Suprapubic skin (tissue), 4 donors: ENCODE data around the gene MRPL27. TPM values are rescaled to one million over a fixed set of nuclear protein-coding genes. Genes with fewer than 3 reads are reported as not detected.

ENCODE experiments used
- DNase-seq, 2 donors: peaks; one replicate each; pipeline ENCODE4 v3.0.0-alpha.2; 2019; ENCODE audit warnings: low spot score in 2 of 2
- H3K27ac ChIP-seq: fragments of 200-600 bp; sonication (generic); one replicate; pipeline ENCODE4 v1.5.1; 2019
- H3K27me3 ChIP-seq: fragments of 200-600 bp; sonication (generic); one replicate; pipeline ENCODE4 v1.5.1; 2019
- H3K36me3 ChIP-seq: fragments of 200-600 bp; sonication (generic); one replicate; pipeline ENCODE4 v1.5.1; 2019
- H3K4me1 ChIP-seq: fragments of 200-600 bp; sonication (generic); one replicate; pipeline ENCODE4 v1.5.1; 2019
- H3K4me3 ChIP-seq: fragments of 200-600 bp; sonication (generic); one replicate; pipeline ENCODE4 v1.5.1; 2019; ENCODE audit warnings: mild to moderate bottlenecking
- H3K9me3 ChIP-seq: fragments of 200-600 bp; sonication (generic); one replicate; pipeline ENCODE4 v1.5.1; 2019
- CTCF ChIP-seq, 2 donors: fragments of 200-600 bp in 1 of 2; fragments of 450-650 bp in 1 of 2; sonication (generic) in 1 of 2; IDR thresholded peaks; one replicate each; pipeline ENCODE4 v1.5.1; 2016 to 2019; ENCODE audit warnings: antibody characterized with exemption in 2 of 2, mild to moderate bottlenecking in 1 of 2, moderate library complexity in 1 of 2
- EP300 ChIP-seq: sonication (generic); formaldehyde crosslinking; IDR thresholded peaks from one replicate; pipeline ENCODE4 v1.6.1; 2017; ENCODE audit warnings: antibody characterized with exemption
- POLR2A ChIP-seq, 2 donors: fragments of 450-650 bp; IDR thresholded peaks; one replicate each; pipeline ENCODE4 v1.6.1; 2017; ENCODE audit warnings: antibody characterized with exemption in 2 of 2, mild to moderate bottlenecking in 2 of 2, moderate library complexity in 2 of 2
- POLR2AphosphoS5 ChIP-seq, 3 donors: sonication (generic); formaldehyde crosslinking; IDR thresholded peaks; one replicate each; pipeline ENCODE4 v1.6.1; 2017; ENCODE audit warnings: antibody characterized with exemption in 3 of 3
- WGBS: methylation state at CpG from one replicate; pipeline ENCODE4 v1.1.5; 2018; 5-methylcytosine and 5-hydroxymethylcytosine counted together
- total RNA-seq, 4 donors: library from RNA; depleted of rRNA; stranded (reverse); fragments of >200 nt; gene quantifications; one replicate each; pipeline ENCODE4 v1.1.0, GENCODE V29; 2016

Gene MRPL27
- total RNA-seq, 4 donors from 2014 or later, result 60.3 to 87.7 (median 65.3) TPM

- H3K27me3 ChIP-seq, result no peaks in the 10 kb centered on the region
- peaks cover 6% of the 10 kb centered on the region for H3K4me1 ChIP-seq
- TF ChIP-seq POLR2AphosphoS5 (IDR thresholded peaks at IDR 0.05) (no peak), EP300 (no peak), POLR2A (IDR thresholded peaks at IDR 0.05) (no peak), CTCF (IDR thresholded peaks at IDR 0.05) (no peak)
- no peak overlapping the region for H3K4me3 ChIP-seq
- no peak overlapping the region for H3K27ac ChIP-seq
- 82% methylated on average over 9 of the region's 14 CpGs for WGBS
- peaks cover 58% of the 10 kb centered on the region for H3K36me3 ChIP-seq
- DNase-seq, result no peak
- no peaks in the 10 kb centered on the region for H3K9me3 ChIP-seq
These were observed 7.2 kb downstream of the MRPL27 start for GRCh38 chr17:50365649-50366393.

DNA sequence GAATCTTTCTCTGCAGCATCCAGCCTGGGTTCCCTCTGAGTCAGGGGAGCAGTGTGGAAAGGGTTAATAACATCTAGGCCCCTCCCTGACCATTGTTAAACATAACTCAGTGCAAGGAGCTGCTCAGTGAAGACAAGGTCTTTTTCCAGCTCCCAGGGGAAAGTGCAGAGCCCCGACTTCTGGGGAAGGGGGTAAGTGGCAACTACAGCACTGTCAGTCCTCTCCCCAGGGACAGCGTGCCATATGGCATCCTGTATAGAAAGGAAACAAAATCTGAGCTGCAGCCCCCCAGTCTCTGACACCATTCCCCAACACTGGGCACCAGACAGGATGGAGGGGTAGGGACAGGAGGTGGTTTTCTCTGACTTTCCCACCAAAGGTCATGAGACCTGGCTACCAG is 7.8 kb downstream of the MRPL27 start:
- peak in 1 of 2 donors; percentile 2 for DNase-seq
- Histone ChIP-seq H3K36me3 (peaks cover 59% of the 10 kb centered on the region), H3K4me3 (no peak overlapping the region), H3K27ac (no peak overlapping the region), H3K27me3 (no peaks in the 10 kb centered on the region), H3K4me1 (peaks cover 5% of the 10 kb centered on the region), H3K9me3 (no peaks in the 10 kb centered on the region)
- TF ChIP-seq CTCF (IDR thresholded peaks at IDR 0.05) (no peak), POLR2AphosphoS5 (IDR thresholded peaks at IDR 0.05) (no peak), POLR2A (IDR thresholded peaks at IDR 0.05) (no peak), EP300 (no peak)
- 80% methylated on average over 1 of the region's 2 CpGs for WGBS

GRCh38 chr17:50364715-50365114 is 8.3 kb downstream of the MRPL27 start:
- TF ChIP-seq CTCF (IDR thresholded peaks at IDR 0.05), result no peak
- TF ChIP-seq EP300, result no peak
- no peak for TF ChIP-seq POLR2AphosphoS5 (IDR thresholded peaks at IDR 0.05)
- no peak for TF ChIP-seq POLR2A (IDR thresholded peaks at IDR 0.05)
- 76% methylated on average over 8 of the region's 9 CpGs for WGBS
- Histone ChIP-seq H3K4me1 (peaks cover 5% of the 10 kb centered on the region), H3K4me3 (no peak overlapping the region), H3K9me3 (no peaks in the 10 kb centered on the region), H3K27me3 (no peaks in the 10 kb centered on the region), H3K36me3 (peaks cover 59% of the 10 kb centered on the region), H3K27ac (no peak overlapping the region)
- peak in 1 of 2 donors; percentile 49 for DNase-seq

- no peak overlapping the region for H3K4me3 ChIP-seq
- no peak overlapping the region for H3K27ac ChIP-seq
- no peaks in the 10 kb centered on the region for H3K27me3 ChIP-seq
- H3K9me3 ChIP-seq, result no peaks in the 10 kb centered on the region
- H3K4me1 ChIP-seq, result peaks cover 5% of the 10 kb centered on the region
- TF ChIP-seq CTCF (IDR thresholded peaks at IDR 0.05) (no peak), EP300 (no peak), POLR2AphosphoS5 (IDR thresholded peaks at IDR 0.05) (no peak), POLR2A (IDR thresholded peaks at IDR 0.05) (no peak)
- H3K36me3 ChIP-seq, result peaks cover 59% of the 10 kb centered on the region
- no peak for DNase-seq
- WGBS, result no CpG with 5 or more reads among the region's 4 CpGs
These were observed 8.9 kb downstream of the MRPL27 start for GRCh38 chr17:50364061-50364458.

- no peak for DNase-seq
- WGBS, result 53% methylated on average over 8 of the region's 8 CpGs
- no peak for TF ChIP-seq EP300
- no peak for TF ChIP-seq POLR2AphosphoS5 (IDR thresholded peaks at IDR 0.05)
- no peak for TF ChIP-seq POLR2A (IDR thresholded peaks at IDR 0.05)
- no peak for TF ChIP-seq CTCF (IDR thresholded peaks at IDR 0.05)
- Histone ChIP-seq H3K27ac (no peak overlapping the region), H3K4me1 (peaks cover 5% of the 10 kb centered on the region), H3K36me3 (peaks cover 59% of the 10 kb centered on the region), H3K9me3 (no peaks in the 10 kb centered on the region), H3K4me3 (no peak overlapping the region), H3K27me3 (no peaks in the 10 kb centered on the region)
These were observed 9.5 kb downstream of the MRPL27 start for GRCh38 chr17:50363217-50364060.
